SU-DHL-6 (cell line): ENCODE measurements around the gene TLR2.

Experiments
- H2AFZ ChIP-seq: fragments of 200-600 bp; sonication (generic); 2 replicates; pipeline ENCODE4 v1.6.1; 2014; ENCODE audit warnings: low read depth, mild to moderate bottlenecking, moderate library complexity, mixed read lengths, antibody characterized with exemption, low read length; ENCODE audit not compliant: severe bottlenecking
- H3F3A ChIP-seq: fragments of 200-600 bp; shearing (Covaris generic); 2 replicates; pipeline ENCODE4 v1.6.0; 2016; ENCODE audit warnings: antibody characterized with exemption, mild to moderate bottlenecking; ENCODE audit not compliant: insufficient read depth
- H3K27ac ChIP-seq: fragments of 200-600 bp; sonication (generic); 2 replicates; pipeline ENCODE4 v1.5.1; 2016; ENCODE audit warnings: low read depth, mild to moderate bottlenecking, low read length, moderate library complexity, mixed read lengths
- H3K27me3 ChIP-seq: fragments of 200-600 bp; sonication (generic), shearing (Covaris generic); 2 replicates; pipeline ENCODE4 v1.6.0; 2014; ENCODE audit warnings: mild to moderate bottlenecking, low read length
- H3K36me3 ChIP-seq: fragments of 200-600 bp; sonication (generic); 2 replicates; pipeline ENCODE4 v1.6.1; 2014; ENCODE audit warnings: mild to moderate bottlenecking, low read length, mixed read lengths
- H3K4me2 ChIP-seq: fragments of 300-600, 200-600 bp; shearing (Covaris generic), sonication (generic); 2 replicates; pipeline ENCODE4 v1.6.0; 2014; ENCODE audit warnings: low read length, low read depth, mild to moderate bottlenecking; ENCODE audit not compliant: poor library complexity, severe bottlenecking
- H3K4me3 ChIP-seq: fragments of 200-600 bp; sonication (generic); 2 replicates; pipeline ENCODE4 v1.5.1; 2014; ENCODE audit warnings: antibody characterized with exemption, low read length, mild to moderate bottlenecking, mixed read lengths; ENCODE audit not compliant: insufficient read depth, poor library complexity, severe bottlenecking
- H3K79me2 ChIP-seq: fragments of 200-600 bp; sonication (generic); 2 replicates; pipeline ENCODE4 v1.6.1; 2014; ENCODE audit warnings: mild to moderate bottlenecking, low read length, moderate library complexity; ENCODE audit not compliant: insufficient read depth
- H3K9ac ChIP-seq: fragments of 200-600 bp; sonication (generic); 2 replicates; pipeline ENCODE4 v1.7.0; 2014; ENCODE audit warnings: mild to moderate bottlenecking, low read length
- H3K9me2 ChIP-seq: fragments of 200-600 bp; sonication (generic); replicated peaks from 2 replicates; pipeline ENCODE4 v1.6.1; 2014; ENCODE audit warnings: low read length; ENCODE audit not compliant: insufficient read depth
- H3K9me3 ChIP-seq: fragments of 200-600 bp; sonication (generic); 2 replicates; pipeline ENCODE4 v1.6.1; 2014; ENCODE audit warnings: low read length, mixed read lengths; ENCODE audit not compliant: insufficient read depth
- H4K20me1 ChIP-seq: fragments of 200-600 bp; sonication (generic); 2 replicates; pipeline ENCODE4 v1.6.1; 2014; ENCODE audit warnings: low read depth, mild to moderate bottlenecking, antibody characterized with exemption, low read length, moderate library complexity, mixed read lengths
- CTCF ChIP-seq: fragments of 200-600 bp; sonication (generic); IDR thresholded peaks from one replicate; pipeline ENCODE4 v1.5.1; 2017; ENCODE audit warnings: antibody characterized with exemption, mild to moderate bottlenecking, low read length, moderate library complexity; ENCODE audit not compliant: insufficient read depth, poor library complexity, severe bottlenecking
- EZH2phosphoT487 ChIP-seq: fragments of 200-600 bp; sonication (generic), shearing (Covaris generic); conservative IDR thresholded peaks from 2 replicates; pipeline ENCODE4 v1.6.1; 2018; ENCODE audit warnings: mild to moderate bottlenecking, antibody characterized with exemption, low read length, moderate library complexity, mixed read lengths

The TLR2 gene

GRCh38 chr4:153710681-153711080 is 26.6 kb downstream of the TLR2 start:
- H3K27me3 ChIP-seq: no peaks in the 10 kb centered on the region
- no peaks in the 10 kb centered on the region for H3F3A ChIP-seq
- H3K4me2 ChIP-seq: no peak overlapping the region
- no peak overlapping the region for H2AFZ ChIP-seq
- H4K20me1 ChIP-seq: no peaks in the 10 kb centered on the region
- H3K4me3 ChIP-seq: no peak overlapping the region
- H3K9ac ChIP-seq: no peak overlapping the region
- H3K36me3 ChIP-seq: no peaks in the 10 kb centered on the region
- no peak for TF ChIP-seq EZH2phosphoT487
- no peak for TF ChIP-seq CTCF
- H3K79me2 ChIP-seq: no peaks in the 10 kb centered on the region
- no peaks in the 10 kb centered on the region for H3K9me2 ChIP-seq
- H3K27ac ChIP-seq: no peak overlapping the region
- no peaks in the 10 kb centered on the region for H3K9me3 ChIP-seq

GRCh38 chr4:153713866-153714646 is 30.0 kb downstream of the TLR2 start:
- Histone ChIP-seq H3K4me2 (no peak overlapping the region), H3K36me3 (no peaks in the 10 kb centered on the region), H2AFZ (no peak overlapping the region), H3F3A (no peaks in the 10 kb centered on the region), H3K79me2 (no peaks in the 10 kb centered on the region), H3K27ac (no peak overlapping the region), H3K9me2 (no peaks in the 10 kb centered on the region), H3K9ac (no peak overlapping the region), H4K20me1 (no peaks in the 10 kb centered on the region), H3K27me3 (no peaks in the 10 kb centered on the region), H3K9me3 (no peaks in the 10 kb centered on the region), H3K4me3 (no peak overlapping the region)
- TF ChIP-seq EZH2phosphoT487 (no peak), CTCF (no peak)

GRCh38 chr4:153722036-153722435 is 38.0 kb downstream of the TLR2 start:
- Histone ChIP-seq H3K27ac (no peak overlapping the region), H3K9me3 (no peaks in the 10 kb centered on the region), H3K4me2 (no peak overlapping the region), H2AFZ (no peak overlapping the region), H3K79me2 (no peaks in the 10 kb centered on the region), H3K36me3 (no peaks in the 10 kb centered on the region), H4K20me1 (no peaks in the 10 kb centered on the region), H3K9ac (no peak overlapping the region), H3K4me3 (no peak overlapping the region), H3F3A (no peaks in the 10 kb centered on the region), H3K27me3 (no peaks in the 10 kb centered on the region), H3K9me2 (no peaks in the 10 kb centered on the region)
- no peak for TF ChIP-seq EZH2phosphoT487
- no peak for TF ChIP-seq CTCF
